ENCODE measurements around the gene CA5B.
"Not testable (repeated sequence)": the region's sequence is repeated elsewhere in the genome, so short reads cannot be mapped to it uniquely, and the experiment has no call there.

CA5B gene, protein sequence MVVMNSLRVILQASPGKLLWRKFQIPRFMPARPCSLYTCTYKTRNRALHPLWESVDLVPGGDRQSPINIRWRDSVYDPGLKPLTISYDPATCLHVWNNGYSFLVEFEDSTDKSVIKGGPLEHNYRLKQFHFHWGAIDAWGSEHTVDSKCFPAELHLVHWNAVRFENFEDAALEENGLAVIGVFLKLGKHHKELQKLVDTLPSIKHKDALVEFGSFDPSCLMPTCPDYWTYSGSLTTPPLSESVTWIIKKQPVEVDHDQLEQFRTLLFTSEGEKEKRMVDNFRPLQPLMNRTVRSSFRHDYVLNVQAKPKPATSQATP

DNA sequence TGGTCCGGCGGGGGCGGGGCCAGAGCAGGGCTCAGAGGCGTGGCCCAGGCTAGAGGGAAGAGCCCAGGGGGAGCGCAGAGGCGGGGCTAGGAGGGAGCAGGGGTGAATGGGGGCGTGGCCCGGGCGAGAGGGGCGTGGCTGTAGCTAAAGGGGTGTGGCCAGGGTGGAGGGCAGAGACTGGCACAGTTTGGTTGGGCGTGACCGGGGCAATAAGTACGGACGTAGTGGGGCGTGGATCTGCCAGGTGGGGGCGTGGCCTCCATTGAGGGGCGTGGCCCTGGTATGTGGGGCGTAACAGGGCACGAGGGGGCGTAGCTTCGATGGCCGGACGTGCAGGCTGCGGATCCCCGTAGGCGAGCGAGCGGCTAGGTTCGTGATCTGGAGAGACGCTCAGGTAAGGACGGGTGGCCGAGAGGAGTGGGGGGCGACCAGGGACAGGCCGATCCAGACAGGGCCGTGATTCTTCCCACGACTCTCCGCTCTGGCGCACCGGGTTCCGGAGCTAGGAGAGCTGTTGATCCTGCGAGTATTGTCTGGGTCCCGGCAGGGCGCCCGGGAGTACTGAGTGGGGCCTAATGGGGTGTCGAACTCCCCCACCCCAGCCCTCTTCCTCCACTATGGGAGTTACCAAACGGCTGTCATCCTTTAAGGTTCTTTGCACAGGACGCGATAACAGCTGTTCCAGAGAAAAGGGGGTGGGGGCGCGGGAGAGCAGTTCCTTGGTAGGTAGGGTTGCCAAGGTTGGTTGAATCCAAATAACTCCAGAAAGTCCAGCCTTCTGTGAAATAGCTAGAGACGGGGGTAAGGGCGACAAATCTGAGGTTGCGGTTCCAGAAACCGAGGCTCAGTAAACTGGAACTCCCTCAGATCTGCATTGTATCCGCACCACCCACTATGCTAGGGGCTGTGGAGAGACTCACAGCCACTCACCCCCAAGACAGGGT, at the start of gene CA5B:
Gene CA5B, plus strand, starts transcription at position 312 of the 944 bp plus-strand sequence. CDS start 11,754 bp downstream, outside the sequence.
- peak; percentile 96 for DNase-seq (ENCODE audit: low spot score)

DNA sequence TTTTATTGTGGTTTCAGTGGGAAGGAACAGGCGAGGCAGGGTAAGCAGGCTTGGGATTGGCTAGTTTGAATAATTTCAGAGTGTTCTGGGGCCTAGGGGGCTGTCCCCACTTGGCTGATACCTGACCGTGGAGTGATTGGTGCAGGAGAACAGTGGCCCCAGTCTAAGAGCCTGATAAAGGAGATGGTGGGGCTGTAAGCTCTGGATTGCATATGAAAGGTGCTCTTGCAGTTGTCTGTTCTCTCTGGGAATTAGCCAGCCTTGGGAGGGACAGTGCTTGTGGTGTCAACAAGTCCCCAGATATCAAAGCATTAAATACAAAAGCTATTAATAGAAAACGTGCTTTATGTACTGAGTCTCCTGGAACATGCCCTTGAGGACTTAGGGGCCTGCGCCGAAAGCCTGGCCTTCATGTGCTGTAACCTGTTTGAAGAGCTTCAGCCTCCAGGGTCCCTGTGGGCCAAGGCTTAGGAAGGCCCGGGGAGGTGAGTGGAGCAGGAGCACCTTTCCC, 43.1 kb upstream of the CA5B start:
- DNase-seq (ENCODE audit: low spot score) = no peak

DNA sequence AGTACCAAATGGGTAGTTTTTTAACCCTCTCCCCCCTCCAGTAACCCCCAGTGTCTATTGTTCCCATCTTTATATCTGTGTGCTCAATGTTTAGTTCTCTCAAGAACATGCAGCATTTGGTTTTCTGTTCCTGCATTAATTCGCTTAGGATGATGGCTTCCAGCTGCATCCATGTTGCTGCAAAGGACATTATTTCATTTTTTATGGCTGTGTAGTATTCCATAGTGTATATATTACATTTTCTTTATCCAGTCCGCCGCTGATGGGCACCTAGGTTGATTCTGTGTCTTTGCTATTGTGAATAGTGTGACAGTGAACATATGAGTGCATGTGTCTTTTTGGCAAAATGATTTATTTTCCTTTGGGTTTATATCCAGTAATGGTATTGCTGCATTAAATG, 41.6 kb upstream of the CA5B start:
- DNase-seq (ENCODE audit: low spot score) = no peak

DNA sequence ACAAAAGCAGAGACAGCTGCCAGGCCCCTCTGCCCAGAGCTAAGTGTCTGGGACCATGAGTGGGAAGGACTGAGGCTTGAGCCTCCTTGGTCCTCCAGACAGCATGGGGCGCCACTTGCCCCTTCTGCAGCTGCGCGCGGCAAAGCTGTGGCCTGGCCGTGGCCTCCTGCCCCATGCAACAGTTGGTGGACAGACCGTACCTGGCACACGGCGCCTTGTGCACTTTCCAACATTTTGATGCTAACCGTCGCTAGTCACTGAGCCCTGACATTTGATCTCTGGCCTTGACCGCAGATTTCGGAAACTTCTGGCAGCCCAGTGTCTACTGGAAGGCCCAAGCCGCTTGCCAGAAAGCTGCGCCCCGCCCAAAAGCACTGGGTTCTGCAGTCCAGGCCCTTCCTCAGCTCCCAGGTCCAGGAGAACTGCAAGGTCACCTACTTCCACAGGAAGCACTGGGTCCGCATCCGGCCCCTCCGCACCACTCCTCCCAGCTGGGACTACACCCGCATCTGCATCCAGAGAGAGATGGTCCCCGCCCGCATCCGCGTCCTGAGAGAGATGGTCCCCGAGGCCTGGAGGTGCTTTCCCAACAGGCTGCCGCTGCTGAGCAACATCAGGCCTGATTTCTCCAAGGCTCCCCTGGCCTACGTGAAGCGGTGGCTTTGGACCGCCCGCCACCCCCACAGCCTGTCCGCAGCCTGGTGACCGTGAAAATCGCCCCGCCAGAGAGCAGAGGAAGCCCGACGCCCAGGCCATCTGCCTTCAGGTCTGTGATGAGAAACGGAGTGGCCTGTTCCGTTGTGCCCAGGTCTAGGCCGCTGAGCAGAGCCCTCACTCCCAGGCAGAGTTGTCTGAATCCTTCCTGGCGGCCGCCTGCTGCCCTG, 35.3 kb upstream of the CA5B start:
- DNase-seq (ENCODE audit: low spot score) = no peak

DNA sequence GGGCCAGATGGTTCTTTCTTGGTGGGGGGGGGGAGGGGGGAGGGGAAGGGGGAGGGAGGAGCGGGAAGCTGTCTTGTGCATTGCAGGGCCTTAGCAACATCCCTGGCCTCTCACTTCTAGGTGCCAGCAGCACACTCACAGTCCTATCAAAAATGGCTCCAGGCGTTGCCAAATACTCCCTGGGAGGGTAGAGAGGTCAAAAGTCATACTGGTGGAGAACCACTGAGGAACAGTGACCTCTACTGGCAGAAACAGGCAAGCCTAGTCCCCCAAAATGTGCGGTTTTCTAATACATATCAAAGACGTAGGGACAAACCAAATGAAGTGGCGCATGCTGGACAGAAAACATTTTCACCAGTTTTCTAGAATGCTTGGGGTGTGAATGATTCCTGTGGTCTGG, 34.3 kb upstream of the CA5B start:
- DNase-seq (ENCODE audit: low spot score) = not testable (repeated sequence)

DNA sequence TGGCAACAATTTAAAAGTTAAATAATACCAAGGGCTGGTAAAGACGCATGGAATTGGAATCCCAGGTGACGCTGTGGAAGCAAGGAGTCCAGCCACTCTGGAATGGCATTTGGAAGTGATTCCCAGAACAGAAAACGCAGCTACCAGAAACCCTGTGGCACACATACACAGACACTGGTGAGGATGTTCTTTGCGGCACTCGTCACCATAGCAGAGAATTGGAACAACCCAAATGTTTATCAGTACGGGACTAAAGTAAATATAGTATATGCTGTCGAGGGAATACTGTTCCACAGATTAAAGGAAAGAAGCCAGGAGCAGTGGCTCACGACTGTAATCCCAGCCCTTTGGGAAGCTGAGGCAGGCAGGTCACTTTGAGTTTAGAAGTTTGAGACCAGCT, 33.8 kb upstream of the CA5B start:
- DNase-seq (ENCODE audit: low spot score) = not testable (repeated sequence)

DNA sequence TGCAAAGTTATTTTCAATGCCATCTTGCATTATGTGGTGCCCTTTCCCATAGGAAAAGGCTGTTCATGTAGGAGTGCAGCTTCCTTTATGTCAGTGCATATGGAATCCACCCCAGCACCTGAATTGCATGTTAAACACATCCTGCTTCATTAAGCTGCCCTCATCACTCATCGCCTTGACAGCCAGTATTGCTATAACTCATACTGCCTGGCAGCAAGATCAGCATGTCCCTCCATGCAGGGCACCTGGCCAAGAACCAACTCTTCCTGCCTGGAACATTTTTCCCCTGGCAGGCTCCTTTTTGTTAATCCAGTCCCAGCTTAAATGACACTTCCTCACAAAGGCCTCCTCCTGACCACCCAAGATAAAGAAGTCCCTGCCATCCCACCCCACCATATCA, 23.5 kb upstream of the CA5B start:
- no peak for DNase-seq (ENCODE audit: low spot score)

DNA sequence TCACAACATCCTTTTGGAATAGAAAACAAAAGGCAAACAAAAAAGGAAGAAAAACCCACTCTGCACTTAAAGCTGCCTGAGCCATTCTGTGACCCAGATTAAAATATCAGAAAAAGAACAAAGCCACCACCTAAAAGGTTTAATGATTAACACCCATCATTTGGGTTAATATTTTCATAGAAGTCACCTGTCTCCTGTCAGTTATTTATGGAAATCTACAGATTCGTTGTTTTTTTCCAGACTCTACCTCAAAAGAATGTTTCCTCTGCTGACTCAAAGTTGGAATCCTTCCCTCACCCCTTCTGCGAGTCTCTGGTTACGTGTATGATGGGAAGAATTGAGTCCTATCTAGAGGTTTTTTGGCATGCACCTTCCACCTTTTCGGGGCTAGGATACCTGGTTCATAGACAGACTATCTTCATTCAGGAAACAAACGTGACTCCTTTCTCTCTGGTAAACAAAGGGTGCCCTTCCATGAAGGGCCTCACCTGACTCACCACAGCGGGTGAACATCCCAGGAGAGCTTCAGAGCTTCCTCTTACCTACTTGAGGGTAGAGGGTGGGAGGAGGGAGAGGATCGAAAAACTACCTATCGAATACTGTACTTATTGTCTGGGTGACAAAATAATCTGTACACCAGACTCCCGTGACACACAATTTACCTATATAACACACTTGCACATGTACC, 19.6 kb upstream of the CA5B start:
- DNase-seq (ENCODE audit: low spot score) = no peak

DNA sequence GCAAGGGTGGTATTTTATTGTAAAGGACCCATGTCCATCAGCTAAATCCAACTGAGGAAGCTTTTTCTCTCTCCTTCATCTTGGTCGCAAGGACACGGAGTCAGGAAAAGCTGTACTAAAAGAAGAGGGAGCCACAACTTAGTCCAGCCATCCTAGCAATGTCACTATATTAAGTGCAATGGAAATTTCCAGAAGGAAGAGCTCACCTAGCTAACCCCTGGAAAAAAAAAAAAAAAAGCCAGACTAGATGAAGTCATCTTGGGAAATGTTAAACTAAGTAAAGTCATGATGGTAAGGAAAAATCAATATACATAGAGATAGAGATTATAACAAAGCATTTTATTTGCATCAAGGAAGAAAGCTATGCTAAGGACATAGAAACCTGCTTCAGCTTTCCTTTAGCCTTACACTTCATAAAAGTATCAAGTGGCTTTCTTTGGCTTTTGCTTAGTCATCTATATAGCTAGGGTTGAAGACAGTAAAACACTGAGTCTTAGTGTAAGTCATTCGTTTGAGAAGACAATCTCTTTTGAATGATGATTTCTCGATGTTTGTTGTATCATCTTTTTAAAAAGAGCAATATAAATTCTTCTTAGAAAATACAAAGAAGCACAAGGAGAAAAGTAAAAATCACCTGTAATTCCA, 18.6 kb upstream of the CA5B start:
- DNase-seq (ENCODE audit: low spot score) = no peak

- no peak for DNase-seq (ENCODE audit: low spot score)
Observed at GRCh38 chrX:15721911-15722310, 16.2 kb upstream of the CA5B start.

GRCh38 chrX:15723887-15724517, 14.1 kb upstream of the CA5B start:
- DNase-seq (ENCODE audit: low spot score) = no peak

GRCh38 chrX:15724911-15725310, 13.2 kb upstream of the CA5B start:
- DNase-seq (ENCODE audit: low spot score) = no peak

DNA sequence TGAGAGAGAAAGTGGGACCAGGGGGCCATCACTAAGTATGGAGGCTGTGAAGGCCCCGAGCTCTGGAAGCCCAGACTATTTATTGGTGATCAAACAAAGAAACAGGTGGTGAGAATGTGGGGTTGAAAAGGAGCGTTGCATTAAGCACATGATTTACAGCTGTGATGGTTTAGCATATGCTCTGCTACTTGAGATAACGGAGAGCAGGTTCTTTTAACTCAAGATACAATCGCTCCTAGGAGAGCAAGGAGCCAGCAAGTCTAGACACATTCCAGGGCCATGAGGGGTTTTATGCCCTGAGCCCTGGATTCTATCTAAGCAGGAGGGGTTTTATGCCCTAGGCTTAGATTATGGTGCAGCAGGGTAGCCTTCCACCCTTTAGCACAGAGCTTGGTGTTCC, 6.7 kb upstream of the CA5B start:
- not testable (repeated sequence) for DNase-seq (ENCODE audit: low spot score)

DNA sequence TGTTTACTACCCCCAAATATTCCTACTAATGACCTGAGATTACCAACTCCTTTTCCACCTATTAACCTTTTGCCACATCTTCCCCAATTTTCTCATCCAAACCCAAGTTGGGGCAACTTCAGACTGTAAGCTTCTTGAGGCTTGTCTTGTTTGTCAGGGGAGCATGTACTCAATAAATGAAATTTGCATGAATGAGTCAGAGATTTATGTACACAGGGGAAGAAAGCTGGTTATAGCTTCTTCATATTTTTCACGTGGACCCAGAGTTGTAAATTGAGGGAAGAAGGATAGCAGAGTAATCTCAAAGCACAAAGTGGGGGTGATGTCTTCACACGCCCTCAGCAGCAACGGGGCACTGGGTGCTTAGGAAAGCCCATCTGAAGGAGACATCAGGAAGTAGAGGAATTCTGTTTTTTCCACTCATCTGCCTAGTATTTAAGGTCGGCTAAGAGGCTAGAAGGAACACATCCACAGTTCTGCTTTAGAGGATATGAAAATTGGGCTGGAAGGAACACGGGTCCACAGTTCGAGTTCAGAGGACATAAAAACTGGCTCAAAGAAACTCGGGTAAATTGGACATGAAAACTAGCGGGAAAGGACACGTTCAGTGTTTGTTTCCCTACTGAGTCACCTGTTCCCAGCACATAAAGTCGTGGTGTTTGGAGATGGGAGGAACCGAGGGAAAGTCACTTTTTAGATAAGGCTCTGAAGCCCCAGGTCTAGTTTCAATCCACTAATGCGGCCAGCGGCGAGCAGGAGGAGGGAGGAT, 696 bp upstream of the CA5B start:
- DNase-seq (ENCODE audit: low spot score) = peak; percentile 22

- DNase-seq (ENCODE audit: low spot score) = no peak
Observed at GRCh38 chrX:15739886-15740285, 1.8 kb downstream of the CA5B start.

GRCh38 chrX:15744181-15744867, 6.3 kb downstream of the CA5B start:
- no peak for DNase-seq (ENCODE audit: low spot score)

DNA sequence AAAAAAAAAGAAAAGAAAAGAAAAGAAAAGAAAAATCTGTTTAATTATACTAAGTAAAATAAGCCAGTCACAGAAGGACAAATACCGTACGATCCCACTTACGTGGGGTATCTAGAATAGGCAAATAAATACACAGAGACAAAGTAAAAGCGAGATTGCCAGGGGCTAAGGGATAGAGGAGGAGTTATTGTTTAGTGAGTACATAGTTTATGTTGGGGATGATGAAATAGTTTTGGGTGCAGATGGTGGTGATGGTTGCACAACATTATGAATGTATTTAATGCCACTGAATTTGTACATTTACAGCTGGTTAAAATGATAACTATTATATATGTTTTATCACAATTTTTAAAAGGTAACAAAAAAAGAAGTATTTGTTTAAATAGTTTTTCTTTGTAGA, 7.1 kb downstream of the CA5B start:
- DNase-seq (ENCODE audit: low spot score) = no peak

DNA sequence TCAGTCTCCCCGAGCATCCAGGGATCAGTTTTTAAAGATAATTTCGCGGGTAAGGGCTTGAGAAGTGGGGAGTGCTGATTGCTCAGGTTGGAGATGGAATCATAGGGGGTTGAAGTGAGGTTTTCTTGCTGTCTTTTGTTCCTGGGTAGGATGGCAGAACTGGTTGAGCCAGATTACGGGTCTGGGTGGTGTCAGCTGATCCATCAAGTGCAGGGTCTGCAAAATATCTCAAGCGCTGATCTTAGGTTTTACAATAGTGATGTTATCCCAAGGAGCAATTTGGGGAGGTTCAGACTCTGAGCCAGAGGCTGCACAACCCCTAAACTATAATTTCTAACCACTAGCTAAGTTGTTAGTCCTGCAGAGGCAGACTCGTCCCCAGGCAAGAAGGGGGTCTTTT, 8.6 kb downstream of the CA5B start:
- not testable (repeated sequence) for DNase-seq (ENCODE audit: low spot score)

DNA sequence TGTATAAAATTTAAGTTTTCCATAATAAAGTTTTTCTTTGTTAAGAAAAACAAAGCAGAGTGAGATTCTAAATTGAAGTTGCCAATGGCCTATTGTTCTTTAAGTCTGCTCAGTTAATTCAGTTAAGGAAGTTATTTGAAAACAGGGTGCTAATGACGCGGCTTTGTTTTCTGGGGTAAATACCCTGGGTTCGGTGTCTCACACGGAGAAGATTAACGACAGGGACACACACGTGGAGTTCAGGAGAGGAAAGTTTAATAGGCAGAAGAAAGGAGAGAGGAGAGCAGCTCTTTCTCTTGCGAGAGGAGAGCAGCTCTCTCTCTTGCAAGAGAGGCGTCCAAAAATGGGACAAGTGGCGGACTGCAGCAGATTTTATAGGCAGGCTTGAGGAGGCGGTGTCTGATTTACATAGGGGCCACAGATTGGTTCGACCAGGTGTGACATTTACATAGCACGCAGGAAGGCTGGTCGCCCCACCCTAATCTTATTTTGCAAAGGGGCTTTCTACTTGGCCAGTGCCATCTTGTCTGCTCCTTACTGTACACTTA, 9.6 kb downstream of the CA5B start:
- no peak for DNase-seq (ENCODE audit: low spot score)
